ENCODE results near the gene PRDM15. TPM values are rescaled to one million over a fixed set of nuclear protein-coding genes. Genes with fewer than 3 reads are reported as not detected.
A peak's percentile ranks its signal among the peaks of the same experiment; 100 is the strongest.

Gene PRDM15
- total RNA-seq, 8 experiments from 2014 or later, result 2.9 to 9.9 (median 4.7) TPM

DNA sequence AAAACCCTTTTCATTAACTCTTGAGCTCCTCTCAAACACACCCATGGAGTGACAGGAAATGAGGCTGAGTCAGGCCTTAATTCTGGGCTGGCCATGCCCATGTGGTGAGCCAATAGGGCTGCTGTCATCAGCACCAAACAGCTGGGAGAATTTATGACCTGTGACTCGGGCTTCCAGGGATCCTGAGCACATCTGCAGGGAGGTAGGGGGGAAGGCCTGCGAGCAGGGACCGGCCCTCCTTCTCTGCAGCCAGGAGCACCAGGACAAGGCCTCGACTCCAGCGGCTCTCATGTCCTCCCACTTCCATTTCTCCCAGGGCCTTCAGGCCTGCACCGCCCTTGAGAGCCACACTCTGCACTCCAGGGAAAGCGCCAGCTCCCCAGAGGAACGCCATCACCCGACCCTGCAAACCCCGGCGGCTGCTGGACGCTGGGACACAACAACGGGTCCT, 126.9 kb downstream of the PRDM15 start:
- Histone ChIP-seq H3K4me3 (no peak overlapping the region), H3K27ac (no peak overlapping the region), H3K4me1 (replicated peaks in 1 of 2) (peaks cover 19 to 47% of the 10 kb centered on the region in 2 donors)
- in situ Hi-C loops (cut with MboI; ENCODE audit: low pct_unique_long_range_greater_than_20kb in 2 of 9, low sequenced_read_pairs in 9 of 9, unreplicated experiment in 9 of 9), result no loop called here
- WGBS, 10 experiments, result 0 to 81% (median 38%) methylated on average over 1 to 4 of the region's 13 CpGs; no CpG with 5 or more reads in 3 of the 10 experiments
- ATAC-seq (replicated peaks in 6 of 8), result peak; percentile 60 to 97 (median 80)

DNA sequence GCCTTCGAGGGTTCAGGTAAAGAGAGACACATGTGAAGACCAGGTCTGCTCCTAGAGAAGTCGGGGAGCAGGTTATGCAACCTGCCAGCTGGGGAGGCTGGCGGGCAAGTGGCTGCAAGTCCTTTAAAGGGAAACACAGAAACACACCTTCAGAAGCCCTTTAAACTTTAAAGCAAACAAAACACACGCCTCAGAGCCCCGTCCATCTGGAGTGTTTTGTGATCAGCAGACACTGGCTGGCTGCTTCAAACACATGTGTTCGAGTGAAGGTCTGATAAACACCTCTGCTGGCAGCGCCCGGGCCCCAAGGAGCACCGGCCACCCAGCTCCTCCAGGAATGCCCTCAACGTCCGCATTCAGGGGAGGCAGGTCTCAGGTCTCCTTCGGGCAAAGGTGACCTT, 127.5 kb downstream of the PRDM15 start:
- H3K4me3 ChIP-seq, result no peak overlapping the region
- ATAC-seq (replicated peaks in 6 of 8), result peak in 2 of 8 experiments; percentile 5 to 6
- H3K4me1 ChIP-seq (replicated peaks in 1 of 2), result peaks cover 19 to 47% of the 10 kb centered on the region in 2 donors
- WGBS, 10 experiments, result 40 to 85% (median 62%) methylated on average over 1 to 5 of the region's 12 CpGs; no CpG with 5 or more reads in 4 of the 10 experiments
- in situ Hi-C loops (cut with MboI; ENCODE audit: low pct_unique_long_range_greater_than_20kb in 2 of 9, low sequenced_read_pairs in 9 of 9, unreplicated experiment in 9 of 9), result no loop called here
- no peak overlapping the region for H3K27ac ChIP-seq

DNA sequence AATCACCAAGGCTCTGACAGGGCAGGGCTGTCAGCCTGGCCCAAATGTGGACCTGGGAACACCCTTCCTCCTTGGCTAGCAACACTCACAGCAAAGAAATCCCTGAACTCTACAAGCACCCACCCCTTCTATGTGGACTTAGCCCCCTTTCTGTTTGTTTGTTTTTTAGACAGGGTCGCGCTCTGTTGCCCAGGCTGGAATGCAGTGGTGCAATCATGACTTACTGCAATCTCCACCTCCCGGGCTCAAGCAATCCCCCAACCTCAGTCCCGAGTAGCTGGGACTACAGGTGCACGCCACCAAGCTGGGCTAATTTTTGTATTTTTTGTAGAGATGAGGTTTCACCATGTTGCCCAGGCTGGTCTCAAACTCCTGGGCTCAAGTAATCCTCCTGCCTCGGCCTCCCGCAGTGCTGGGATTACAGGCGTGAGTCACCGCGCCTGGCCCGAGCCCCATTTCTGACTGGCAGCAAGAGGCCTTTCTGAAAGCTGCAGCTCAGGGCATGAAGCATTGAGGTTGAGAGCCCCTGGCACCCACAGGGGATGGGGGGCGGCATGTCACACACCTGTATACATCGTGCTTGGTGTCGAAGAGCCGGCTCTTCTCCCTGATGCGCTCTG, 128.5 kb downstream of the PRDM15 start:
- in situ Hi-C loops (cut with MboI; ENCODE audit: low pct_unique_long_range_greater_than_20kb in 2 of 9, low sequenced_read_pairs in 9 of 9, unreplicated experiment in 9 of 9), result no loop called here
- WGBS, 10 experiments, result 74 to 100% (median 88%) methylated on average over 2 to 10 of the region's 16 CpGs; no CpG with 5 or more reads in 4 of the 10 experiments
- Histone ChIP-seq H3K4me1 (replicated peaks in 1 of 2) (peaks cover 19 to 47% of the 10 kb centered on the region in 2 donors), H3K27ac (no peak overlapping the region), H3K4me3 (no peak overlapping the region)
- peak in 1 of 8 experiments; percentile 5 for ATAC-seq (replicated peaks in 6 of 8)

GRCh38 chr21:41750051-41750450, 129.1 kb downstream of the PRDM15 start:
- ATAC-seq (replicated peaks in 6 of 8), result peak in 1 of 8 experiments; percentile 24
- peaks cover 19 to 47% of the 10 kb centered on the region in 2 donors for H3K4me1 ChIP-seq (replicated peaks in 1 of 2)
- H3K27ac ChIP-seq, result no peak overlapping the region
- no peak overlapping the region for H3K4me3 ChIP-seq
- 30 to 100% (median 73%) methylated on average over 1 to 5 of the region's 7 CpGs; no CpG with 5 or more reads in 1 of the 10 experiments for WGBS, 10 experiments
- in situ Hi-C loops (cut with MboI; ENCODE audit: low pct_unique_long_range_greater_than_20kb in 2 of 9, low sequenced_read_pairs in 9 of 9, unreplicated experiment in 9 of 9), result no loop called here

GRCh38 chr21:41749286-41749685, 129.9 kb downstream of the PRDM15 start:
- no peak for ATAC-seq (replicated peaks in 6 of 8)
- no peak overlapping the region for H3K27ac ChIP-seq
- WGBS, 10 experiments, result 86 to 100% (median 99%) methylated on average over 1 to 10 of the region's 10 CpGs; no CpG with 5 or more reads in 2 of the 10 experiments
- no peak overlapping the region for H3K4me3 ChIP-seq
- in situ Hi-C loops (cut with MboI; ENCODE audit: low pct_unique_long_range_greater_than_20kb in 2 of 9, low sequenced_read_pairs in 9 of 9, unreplicated experiment in 9 of 9), result no loop called here
- peaks cover 19 to 42% of the 10 kb centered on the region in 2 donors for H3K4me1 ChIP-seq (replicated peaks in 1 of 2)

Other genes starting within 250 kb of the PRDM15 start
- under 1 TPM in 7 of 8 experiments, not detected in 1; 0.18 to 0.57 (median 0.38) TPM for gene RIPK4, start 112.3 kb downstream of the PRDM15 start, total RNA-seq
- 10 to 100 TPM in 2 of 8 experiments, 1 to 10 TPM in 6; 3.5 to 22.3 (median 6.6) TPM for gene C2CD2, start 74.7 kb upstream of the PRDM15 start, total RNA-seq
- gene ZBTB21, start 131.0 kb upstream of the PRDM15 start, total RNA-seq, result 10 to 100 TPM in 7 of 8 experiments, 1 to 10 TPM in 1; 9.0 to 22.3 (median 14.2) TPM
- gene UMODL1, start 192.0 kb upstream of the PRDM15 start, total RNA-seq, result under 1 TPM in 7 of 8 experiments, not detected in 1; 0.09 to 0.95 (median 0.31) TPM

Data from motor neuron (in vitro differentiated cells).